AG09319 (cell line): ENCODE results near the gene SEC16A.
"Not testable (repeated sequence)": the region's sequence is repeated elsewhere in the genome, so short reads cannot be mapped to it uniquely, and the experiment has no call there.

Source experiments
- DNase-seq: peaks from one replicate; pipeline ENCODE4 v3.0.0-alpha.2; 2010; ENCODE audit warnings: low read depth; ENCODE audit errors: extremely low read depth
- TF ChIP-seq, protein P1 (sequence below): IDR thresholded peaks from 2 replicates; pipeline ENCODE4 v1.5.1; 2011; ENCODE audit warnings: low read depth, mild to moderate bottlenecking, inconsistent platforms, low read length, moderate library complexity

Gene SEC16A

DNA sequence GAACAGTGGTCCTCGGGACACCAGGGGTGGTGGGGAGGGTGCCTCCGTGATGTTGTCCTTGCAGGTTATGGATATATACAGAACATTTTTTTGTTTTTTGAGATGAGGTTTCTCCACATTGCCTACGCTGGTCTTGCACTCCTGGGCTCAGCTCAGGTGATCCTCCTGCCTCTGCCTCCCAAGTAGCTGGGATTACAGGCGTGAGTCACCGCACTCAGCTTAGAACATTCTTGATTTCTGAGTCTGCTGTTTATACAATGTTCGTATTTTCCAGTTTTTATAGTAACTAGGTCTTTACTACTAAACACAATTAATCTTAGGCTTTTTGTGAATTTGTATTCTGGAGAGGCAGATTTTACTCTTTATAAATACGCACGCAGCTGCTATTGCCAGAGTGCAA is 66.4 kb downstream of the SEC16A start:
- TF ChIP-seq, protein P1, sequence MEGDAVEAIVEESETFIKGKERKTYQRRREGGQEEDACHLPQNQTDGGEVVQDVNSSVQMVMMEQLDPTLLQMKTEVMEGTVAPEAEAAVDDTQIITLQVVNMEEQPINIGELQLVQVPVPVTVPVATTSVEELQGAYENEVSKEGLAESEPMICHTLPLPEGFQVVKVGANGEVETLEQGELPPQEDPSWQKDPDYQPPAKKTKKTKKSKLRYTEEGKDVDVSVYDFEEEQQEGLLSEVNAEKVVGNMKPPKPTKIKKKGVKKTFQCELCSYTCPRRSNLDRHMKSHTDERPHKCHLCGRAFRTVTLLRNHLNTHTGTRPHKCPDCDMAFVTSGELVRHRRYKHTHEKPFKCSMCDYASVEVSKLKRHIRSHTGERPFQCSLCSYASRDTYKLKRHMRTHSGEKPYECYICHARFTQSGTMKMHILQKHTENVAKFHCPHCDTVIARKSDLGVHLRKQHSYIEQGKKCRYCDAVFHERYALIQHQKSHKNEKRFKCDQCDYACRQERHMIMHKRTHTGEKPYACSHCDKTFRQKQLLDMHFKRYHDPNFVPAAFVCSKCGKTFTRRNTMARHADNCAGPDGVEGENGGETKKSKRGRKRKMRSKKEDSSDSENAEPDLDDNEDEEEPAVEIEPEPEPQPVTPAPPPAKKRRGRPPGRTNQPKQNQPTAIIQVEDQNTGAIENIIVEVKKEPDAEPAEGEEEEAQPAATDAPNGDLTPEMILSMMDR, result no peak
- no peak for DNase-seq

DNA sequence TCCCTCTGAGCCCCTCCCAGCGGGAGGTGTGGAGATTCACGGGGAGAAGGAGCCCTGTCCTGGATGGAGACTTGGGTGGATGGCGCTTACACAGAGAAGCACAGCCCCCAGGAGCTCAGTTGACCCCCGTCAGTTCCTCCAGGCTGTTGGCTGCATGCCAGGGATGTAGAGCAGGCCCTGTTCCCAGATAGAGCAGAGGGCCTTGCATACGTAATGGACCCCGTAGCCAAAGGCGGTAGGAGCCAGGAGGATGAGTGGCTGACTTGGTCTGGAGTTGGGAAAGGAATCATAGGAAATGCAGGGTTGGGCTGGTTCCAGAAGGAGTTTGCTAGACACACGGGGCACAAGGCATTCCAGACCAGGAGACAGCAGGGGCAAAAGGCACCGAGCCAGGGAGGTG is 69.9 kb downstream of the SEC16A start:
- DNase-seq, result no peak
- TF ChIP-seq, protein P1, result no peak

DNA sequence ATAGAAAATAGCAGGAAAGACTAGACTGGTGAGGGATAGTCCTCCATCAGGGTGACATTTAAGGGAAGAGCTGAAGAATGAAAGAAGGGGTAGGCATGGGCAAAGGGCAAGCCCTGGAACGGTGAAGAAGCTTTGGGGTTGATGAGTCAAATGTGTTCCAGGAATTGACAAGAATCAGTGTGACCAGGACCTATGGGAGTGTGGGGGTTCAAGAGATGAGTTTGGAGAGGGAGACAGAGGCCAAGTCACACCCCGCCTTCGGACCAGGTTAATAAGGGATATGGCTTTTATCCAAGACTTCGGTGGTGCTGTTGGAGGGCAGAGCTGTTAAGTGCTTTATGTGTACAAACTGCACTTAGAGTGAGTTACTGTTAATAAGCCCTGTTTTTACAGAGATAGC is 71.5 kb downstream of the SEC16A start:
- DNase-seq, result no peak
- TF ChIP-seq, protein P1, result no peak

DNA sequence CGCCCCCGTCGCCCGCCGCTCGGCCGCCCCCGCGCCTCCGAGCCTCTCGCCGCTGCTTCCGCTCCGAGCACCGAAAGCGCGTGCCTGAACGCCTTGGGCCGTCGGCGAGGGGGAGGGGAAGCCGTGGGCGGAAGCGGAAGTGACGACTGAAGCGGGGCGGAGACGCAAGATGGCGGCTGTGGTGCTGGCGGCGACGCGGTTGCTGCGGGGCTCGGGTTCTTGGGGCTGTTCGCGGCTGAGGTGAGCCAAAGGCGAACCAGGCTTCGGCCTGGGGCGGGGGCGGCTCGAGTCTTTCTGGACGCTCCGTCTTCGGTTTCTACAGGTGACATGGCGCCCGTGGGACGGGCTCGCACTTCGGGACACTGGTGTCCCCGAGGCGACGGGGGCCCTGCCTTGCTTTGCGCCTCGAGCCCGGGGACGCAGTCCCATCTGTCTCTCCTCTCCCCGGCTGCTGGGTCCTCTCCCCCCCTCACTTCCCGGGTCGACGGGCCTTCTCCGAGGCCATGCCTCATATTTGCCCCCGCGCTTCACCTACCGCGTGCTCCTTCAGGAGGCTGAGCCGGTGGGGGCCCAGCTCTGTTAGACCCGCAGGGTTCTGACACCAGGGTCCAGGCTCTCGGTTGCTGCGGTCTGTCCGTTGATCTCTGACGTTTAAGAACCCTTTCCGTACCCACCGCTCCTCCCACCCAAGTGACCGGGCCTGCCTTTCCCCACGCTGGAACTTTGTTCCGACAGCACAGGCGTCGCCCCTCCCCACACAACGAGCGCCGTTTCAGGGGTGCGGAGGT is 72.1 kb downstream of the SEC16A start, which contains the start of the genes ENTR1 and PMPCA:
Gene ENTR1, minus strand, starts transcription at position 115 of the 788 bp plus-strand sequence. CDS start 217 bp downstream, outside the sequence.
Gene PMPCA, plus strand, starts transcription at position 159 of the 788 bp plus-strand sequence. Its CDS starts 11 bp downstream, at position 170.
- TF ChIP-seq, protein P1, result no peak
- peak; percentile 49 for DNase-seq

DNA sequence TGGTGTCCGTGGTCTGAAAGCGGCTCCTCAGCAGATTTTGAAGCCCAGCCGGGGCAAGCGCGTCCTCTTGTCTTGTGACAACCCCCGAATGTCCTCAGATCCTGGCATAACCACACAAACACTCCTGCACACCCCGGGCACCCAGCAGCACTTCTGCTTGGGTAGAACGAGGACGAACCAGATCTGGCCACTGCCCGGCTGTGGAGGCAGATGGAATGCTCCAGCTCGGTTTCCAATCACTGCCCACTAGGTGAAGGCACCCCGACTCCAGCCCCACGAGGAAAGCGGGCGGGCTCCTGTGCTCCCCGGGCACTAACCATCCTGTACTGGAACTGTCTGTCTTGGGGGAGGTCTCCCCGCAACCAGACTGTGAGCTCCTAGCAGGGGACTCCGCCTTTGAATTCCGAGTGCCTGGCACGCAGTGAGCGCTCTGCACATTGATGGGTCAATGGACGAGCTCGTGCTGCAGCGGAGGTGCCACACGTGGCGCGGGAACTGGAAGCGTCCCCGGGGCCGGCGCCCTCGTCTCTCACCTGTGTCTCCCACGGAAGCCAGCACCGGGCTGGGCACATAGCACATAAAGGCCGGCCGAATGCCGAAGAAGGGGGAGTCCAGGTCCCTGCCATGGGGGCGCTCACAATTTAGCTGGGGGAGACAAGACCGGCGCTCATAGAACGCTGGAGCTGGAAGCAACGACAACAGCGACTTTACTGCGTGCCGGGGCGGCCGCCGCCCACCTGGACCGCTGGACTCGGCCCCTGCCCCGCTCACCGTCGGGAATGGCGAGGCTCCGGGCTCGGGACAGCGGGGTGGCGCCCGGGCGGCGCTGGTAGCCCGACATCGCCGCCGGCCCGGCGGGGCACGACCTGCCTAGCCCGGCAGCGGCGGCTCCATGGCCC is 73.0 kb downstream of the SEC16A start:
- DNase-seq, result no peak
- TF ChIP-seq, protein P1, result no peak

DNA sequence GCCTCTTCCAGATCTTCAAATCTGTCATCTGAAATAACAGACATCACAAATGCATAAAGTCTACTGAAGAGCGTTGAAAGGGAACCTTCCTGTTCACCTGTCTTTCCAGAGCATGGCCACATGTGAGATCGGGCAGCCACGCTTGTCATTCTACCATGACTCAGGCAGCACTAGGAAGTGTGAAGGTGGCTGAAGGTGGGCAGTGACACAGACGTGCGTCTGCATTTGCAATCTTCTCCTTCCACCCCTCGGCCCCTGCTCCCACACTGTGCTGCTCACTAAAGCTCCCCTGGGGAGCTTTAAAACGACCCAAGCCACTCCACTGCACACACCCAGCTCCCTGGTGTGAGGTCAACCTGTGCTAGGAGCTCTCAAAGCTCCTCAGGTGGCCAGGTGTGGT is 74.9 kb downstream of the SEC16A start:
- DNase-seq, result no peak
- TF ChIP-seq, protein P1, result no peak

DNA sequence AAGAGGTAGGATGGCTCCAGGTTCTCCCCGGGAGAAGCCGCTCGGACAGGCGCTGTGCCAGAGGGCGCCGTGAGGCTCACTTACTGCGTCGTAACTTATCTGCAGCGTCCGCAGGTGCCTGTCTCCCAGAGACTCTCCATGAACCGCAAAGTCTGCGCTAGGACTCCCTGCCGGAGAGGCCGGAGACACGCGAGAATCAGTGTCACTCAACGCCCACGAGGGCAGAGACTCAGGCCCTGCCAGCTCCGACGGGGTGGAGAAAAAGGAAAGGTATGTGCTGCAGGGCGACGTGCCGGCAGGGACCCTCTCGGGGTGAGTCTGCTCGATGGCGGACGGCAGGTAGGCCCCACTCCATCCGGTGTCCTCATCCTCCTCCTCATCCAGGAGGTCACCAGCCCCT is 75.8 kb downstream of the SEC16A start:
- DNase-seq, result not testable (repeated sequence)

GRCh38 chr9:136405904-136406303 is 76.9 kb downstream of the SEC16A start:
- DNase-seq, result not testable (repeated sequence)
